COLO829 (cell line): ENCODE measurements around the gene TCEAL8.
"Not testable (repeated sequence)": the region's sequence is repeated elsewhere in the genome, so short reads cannot be mapped to it uniquely, and the experiment has no call there.

ENCODE experiments used
- DNase-seq: peaks from one replicate; pipeline ENCODE4 v3.0.0; 2012; ENCODE audit warnings: low spot score

The TCEAL8 gene, protein sequence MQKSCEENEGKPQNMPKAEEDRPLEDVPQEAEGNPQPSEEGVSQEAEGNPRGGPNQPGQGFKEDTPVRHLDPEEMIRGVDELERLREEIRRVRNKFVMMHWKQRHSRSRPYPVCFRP

DNA sequence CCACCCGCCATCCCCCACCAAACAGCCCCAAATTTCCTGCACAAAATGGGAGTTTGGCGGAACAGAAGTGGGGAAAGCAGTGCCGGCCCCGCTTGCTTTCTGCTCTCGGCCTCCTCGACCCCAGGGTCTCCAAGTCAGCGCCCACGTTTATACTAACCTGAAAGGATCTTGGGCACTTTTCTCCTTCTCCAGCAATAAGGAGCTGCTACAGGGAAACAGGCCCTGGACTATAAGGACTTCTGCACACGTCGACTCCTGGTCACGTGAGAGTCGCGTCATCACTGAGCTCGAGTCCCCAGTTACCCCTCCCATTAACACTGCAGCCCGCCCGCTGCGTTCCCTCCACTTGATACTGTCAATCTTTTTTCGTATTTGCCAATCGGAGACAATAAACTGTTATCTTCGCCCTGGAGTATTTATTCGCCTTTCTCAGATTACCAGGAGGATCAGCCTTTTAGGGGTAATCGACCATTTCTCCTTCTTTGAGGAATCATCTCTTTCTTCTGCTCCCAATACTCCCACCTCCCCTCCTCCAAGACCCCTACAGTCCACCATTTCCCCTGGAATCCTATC is at the start of gene TCEAL8:
Gene TCEAL8 (minus strand): TSS at position 235 of the 573 bp plus-strand sequence. CDS start 1,176 bp downstream, outside the sequence.
- DNase-seq: peak; percentile 79

DNA sequence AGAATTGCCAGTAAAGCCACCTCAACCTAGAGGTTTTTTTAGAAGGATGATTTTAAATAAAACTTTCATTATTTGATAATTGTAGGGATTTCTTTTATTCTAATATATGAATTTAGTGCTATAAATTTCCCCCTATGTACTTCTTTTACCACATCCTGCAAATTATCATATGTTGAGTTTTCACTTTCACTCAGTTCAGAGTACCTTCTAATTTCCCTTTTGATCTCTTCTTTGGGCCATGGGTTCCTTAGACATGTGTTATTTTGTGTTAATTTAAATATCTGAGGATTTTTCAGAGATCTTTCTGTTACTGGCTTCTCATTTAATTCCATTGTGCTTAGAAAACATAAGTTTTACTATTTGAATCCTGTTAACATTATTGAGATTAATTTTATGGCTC is 49.8 kb upstream of the TCEAL8 start:
- no peak for DNase-seq

DNA sequence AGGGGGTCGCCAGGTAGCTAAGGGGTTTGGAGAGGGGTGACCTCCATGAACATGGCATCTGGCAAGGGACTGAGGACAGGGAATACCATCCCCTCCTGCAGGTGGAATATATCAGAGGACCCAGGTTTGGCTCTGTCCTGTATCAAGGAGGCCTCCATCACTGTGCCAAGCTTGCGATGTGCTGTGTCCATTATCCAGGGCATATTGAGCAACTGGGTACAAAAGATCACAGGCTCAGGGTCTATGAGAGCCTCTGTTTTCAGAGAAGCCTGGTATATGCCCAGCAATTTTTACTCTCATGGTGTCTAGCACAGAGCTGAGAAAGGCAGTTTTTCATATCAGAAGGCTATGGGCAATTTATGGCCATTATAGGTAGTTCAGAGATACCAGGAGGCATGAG is 38.2 kb upstream of the TCEAL8 start:
- DNase-seq: no peak

DNA sequence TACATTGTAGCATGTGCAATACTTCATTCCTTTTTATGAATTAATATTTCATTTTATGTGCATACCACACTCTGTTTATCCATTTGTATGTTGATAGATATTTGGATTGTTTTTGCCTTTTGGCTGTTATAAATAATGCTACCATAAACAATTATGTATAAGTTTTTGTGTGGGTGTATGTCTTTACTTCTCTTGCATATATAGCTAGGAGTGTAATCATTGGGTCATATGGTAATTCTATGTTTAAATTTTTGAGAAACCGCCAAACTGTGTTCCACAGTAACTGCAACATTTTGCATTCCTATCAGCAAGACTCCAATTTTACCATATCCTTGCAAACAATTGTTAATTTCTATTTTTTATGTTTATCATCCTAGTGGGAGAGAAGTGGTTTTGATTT is 24.7 kb upstream of the TCEAL8 start:
- DNase-seq: no peak

DNA sequence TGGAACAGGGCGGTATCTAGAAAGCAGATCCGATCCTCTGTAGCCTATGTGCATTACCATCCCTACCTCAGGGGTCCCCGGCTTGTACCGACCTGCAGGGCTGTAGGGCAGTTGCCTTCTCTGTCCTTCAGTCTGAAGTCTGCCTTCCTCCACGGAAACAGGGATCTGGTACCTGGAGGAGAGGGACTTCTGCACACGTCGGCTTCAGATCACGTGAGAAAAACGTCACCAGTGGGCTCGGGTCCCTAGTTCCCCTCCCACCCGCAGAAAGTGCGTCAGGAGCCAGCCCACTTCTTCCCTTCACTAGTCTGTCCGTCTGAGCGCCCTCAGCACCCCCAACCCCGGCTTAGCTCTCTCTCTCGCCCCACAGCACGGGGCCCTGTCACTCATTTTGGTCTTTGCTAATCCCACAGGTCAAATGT is 21.6 kb upstream of the TCEAL8 start, which contains the start of gene TCEAL5:
Gene TCEAL5 (minus strand): TSS at position 170 of the 422 bp plus-strand sequence. CDS start 2,187 bp downstream, outside the sequence.
- no peak for DNase-seq

DNA sequence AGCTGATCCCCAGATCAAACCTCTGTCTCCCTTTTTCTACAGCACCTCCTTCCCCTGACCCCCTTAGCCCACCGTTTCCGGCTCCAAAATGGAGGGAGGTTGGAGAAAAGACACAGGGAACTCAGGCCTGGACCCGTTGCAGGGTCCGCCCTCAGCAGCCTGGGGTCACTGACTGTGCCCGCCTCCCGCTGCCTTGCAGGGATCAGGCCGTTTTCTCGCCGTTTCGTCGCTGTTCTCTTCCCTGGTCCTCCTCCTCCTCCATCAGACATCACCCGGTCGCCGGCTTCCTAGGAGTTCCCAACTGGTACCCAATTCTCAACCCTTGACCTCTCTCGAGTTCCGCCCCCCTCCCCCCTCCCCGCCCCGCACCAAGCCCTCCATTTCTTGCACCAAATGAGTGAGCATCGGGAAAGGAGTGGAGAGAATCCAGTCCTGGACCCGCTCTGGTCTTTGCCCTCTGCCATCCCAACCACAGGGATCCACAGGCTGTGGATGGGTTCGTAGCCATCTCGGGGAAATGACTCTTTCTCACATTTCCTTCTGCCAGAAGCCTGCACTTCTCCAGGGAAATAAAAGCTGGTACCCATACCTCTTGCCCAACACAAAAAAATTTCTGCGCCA is 21.1 kb upstream of the TCEAL8 start:
- no peak for DNase-seq

DNA sequence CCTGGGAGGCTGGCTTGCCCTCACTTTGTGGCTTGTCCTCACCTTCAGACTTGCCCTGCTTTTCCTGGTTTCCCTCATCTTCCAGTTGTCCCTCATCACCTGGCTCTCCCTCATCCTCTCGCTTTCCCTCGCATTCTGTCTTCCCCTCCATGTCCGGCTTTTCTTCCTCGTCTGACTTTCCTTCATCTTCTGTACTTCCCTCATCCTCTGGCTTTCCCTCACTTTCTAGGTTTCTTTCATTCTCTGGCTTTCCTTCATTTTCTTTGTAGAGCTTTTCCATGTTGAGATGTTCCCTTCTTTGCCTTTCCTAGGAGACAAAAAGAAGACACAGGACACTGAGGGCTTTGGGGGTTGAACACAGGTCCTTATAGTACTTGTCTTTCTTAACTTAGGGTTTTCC is 19.3 kb upstream of the TCEAL8 start:
- no peak for DNase-seq

DNA sequence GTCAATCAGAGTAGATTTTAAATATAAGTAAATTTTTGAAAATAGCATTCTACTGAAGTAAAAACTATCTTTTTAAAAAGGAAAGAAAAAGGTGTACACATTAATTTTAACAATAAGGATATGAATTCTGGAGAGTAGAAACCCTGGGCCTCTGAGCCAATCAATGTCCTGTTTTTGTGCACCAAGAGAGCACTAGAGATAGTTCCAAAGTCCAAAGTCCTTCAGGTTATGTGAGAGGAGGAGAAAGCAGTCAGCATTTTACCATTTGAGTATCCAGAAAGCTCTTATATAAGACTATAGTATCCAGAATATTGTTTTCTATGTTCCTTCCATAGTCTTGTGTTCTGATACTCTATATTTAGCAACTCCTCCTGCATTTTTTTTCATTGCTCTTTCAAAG is 3.3 kb upstream of the TCEAL8 start:
- no peak for DNase-seq

DNA sequence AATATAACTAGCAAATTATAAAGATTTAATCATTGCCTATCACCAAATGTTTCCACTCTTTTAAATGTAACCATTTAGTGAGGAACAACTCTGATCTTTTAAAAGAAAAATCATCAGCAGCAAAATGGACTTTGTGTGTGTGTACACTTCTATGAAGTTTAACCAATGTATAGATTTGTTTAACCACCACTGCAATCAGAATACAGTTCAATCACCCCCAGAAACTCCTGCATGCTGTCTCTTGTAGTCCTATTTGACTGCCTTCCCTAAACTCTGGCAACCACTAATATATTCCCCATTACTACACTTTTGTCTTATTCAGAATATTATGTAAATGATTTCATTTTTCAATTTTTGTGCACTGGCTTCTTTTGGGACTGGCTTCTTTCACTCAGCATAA is 1.7 kb upstream of the TCEAL8 start:
- DNase-seq: no peak

DNA sequence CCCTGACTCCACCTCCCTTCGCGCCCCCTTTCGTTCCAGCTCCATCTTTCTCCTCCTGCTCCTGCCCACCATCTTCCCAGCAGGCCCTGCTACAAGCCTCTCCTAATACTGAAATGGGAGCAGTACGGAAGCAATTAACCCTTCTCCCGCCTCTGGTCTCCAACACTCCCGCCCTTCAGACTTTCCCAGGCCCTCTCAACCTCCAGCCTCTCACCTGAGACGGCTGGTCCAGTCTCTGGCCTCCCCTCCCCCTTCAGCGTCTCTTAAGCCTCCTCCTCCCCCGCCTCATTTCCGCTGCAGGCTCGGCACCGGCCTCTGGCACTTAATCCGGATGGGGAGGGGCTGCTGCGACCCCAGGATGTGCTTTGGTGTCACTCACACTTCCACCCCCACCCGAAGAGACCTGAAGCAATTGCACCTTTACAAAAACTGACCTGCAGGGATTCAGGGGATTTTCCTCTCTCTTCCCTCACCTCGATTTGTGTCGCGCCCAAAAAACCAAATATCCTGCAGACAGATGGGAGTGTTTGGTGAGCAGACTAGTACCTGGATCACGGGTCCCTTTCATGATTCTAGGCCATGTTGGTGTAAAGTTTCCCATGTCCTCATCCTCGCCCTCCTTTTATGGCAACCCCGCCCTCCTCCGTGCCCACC is 657 bp downstream of the TCEAL8 start:
- no peak for DNase-seq

DNA sequence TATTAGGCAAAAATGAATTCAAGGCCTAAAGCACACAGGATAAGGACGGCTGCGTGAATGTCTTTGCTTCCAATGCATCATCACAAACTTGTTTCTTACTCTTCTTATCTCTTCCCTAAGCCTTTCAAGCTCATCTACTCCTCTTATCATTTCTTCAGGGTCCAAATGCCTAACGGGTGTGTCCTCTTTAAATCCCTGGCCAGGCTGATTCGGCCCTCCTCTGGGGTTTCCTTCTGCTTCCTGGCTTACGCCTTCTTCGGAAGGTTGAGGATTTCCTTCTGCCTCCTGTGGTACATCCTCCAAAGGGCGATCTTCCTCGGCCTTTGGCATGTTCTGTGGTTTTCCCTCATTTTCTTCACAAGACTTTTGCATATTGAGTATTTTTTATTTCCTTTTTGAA is 1.3 kb downstream of the TCEAL8 start:
- no peak for DNase-seq

DNA sequence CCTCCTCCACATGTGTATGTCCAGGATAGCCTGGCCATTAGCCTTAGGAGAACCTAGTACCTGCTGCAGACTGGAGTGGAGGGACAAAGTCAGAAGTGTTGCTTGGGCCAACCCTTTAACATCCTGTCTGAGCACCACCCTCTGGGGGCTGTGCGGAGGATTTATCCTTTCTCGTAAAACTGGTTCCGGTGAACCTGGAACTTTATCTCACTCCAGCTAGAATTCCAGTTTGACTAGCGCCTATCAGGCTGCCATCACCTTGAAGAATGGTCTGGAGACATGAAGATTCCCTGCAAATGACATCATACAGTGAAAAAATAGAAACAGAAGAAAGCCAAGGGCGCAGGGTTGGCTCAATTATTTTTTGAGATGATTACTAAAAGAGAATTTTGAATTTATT is 4.0 kb downstream of the TCEAL8 start:
- DNase-seq: no peak

DNA sequence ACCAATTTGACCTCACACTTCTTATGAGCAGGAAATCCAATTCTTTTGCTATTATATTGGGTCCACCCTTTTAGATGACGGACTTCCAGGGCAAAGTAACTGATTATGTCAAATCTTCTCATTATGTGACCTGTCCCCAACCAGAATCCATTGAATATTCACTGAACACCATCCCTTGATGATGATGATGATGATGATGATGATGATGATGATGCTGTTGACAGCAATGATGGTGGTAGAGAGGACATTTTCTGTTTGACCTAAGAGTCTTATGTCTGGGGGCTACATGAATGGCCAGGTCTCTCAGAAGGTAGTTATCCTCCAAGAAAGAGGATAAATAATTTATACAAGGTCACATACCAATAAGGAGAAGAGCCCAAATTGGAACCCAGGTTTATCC is 5.2 kb downstream of the TCEAL8 start:
- no peak for DNase-seq

DNA sequence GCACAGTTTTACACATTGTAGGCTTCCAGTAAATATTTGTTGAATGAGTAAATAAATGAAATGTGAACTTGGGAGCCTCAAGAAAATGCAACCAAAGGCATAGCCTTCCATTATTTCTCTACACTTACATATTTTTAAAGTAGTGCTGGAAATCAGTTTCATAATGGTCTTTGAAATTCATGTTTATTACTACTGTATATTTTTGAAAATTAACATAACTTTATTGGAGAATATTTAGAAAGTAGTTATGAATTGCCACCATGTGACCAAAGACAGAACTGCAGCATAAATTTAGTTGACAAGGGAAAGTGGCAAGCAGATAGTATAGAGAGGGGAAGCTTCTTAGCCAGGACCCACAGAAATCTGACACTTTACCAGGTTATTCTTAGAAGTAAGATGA is 6.4 kb downstream of the TCEAL8 start:
- DNase-seq: no peak

DNA sequence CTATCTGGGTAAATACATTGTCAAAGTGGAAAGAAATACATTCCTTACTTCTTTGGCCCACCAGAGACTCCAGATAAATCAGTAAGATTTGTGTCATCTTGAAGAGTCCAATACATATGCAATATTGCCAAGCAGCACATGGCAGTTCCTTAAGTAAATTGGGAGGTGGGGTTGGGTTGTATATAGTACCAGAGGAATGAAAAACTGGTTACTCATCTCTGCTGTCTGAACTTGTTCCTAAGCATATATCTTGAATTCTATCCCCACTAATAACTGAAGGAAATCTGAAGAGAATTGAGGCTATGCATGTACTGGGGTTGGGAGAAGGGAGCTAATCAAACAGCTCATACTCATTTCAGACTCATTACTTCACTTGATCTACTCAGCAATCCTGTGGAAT is 14.8 kb downstream of the TCEAL8 start:
- DNase-seq: no peak

DNA sequence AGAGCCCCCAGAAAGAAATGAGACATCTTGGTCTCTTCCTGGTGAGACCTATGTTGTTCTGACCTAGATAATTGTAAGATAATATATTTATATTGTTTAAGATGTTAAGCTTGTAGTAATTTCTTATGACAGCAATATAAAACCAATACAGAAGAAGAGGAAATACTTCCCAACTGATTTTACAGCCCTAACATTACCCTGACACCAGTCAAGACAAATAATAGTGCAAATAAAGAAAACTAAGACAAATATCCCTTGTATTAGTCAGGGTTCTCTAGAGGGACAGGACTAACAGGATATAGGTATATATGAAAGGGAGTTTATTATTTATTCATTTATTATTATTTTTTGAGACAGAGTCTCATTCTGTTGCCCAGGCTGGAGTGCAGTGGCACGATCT is 18.7 kb downstream of the TCEAL8 start:
- no peak for DNase-seq

DNA sequence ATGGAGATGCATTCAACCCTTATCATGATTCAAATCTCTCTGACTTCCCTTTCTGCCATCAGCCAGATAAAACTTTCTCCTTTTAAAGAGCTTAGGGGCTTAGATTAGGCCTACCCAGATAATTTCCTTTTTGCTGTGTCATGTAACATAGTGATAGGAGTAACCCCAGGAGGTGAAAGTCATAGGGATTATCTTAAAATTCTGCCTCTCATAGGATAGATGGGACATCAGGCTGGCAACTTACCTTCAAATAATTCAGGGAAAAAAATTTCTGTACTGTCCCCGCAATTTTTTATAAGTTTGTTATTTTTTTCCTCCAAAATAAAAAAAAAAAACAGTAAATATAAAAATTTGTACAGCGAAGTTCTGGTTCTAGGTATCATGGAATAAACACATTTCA is 19.3 kb downstream of the TCEAL8 start:
- DNase-seq: not testable (repeated sequence)

DNA sequence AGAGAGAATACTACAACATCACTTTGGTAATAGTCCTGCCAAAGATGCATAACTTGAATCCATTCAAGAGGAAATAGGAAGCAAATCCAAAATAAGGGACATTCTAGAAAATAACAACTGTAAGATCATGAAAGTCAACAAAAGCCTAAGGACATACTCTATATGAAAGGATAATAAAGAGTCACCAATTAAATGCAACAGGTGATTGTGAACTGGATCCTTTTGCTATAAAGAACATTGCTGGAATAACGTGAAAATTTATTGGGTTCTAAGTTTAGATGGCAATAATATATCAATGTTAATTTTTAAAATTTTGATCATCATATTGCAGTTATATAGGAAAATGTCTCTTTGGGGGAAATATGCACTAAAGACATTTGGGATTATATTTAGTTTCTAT is 20.1 kb downstream of the TCEAL8 start:
- DNase-seq: no peak

DNA sequence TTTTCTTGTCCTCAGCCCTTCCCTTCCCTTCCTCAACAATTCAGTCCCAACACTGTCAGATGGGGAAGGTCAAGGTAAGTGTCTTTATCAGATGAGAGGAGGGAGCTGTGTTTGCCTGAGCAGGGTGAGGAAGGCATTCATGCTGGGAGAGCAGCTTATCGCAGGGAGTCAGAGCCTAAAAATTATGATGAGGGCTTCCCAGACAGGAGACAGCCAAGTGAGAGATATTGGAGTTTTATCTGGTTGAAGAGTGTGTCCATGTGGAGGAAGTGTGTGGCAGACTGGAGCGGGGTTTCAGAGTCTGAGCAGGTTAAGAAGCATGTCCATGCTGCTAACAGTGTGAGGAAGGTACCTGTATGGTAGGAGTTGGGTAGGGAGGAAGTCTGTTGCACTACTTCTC is 21.7 kb downstream of the TCEAL8 start:
- no peak for DNase-seq

DNA sequence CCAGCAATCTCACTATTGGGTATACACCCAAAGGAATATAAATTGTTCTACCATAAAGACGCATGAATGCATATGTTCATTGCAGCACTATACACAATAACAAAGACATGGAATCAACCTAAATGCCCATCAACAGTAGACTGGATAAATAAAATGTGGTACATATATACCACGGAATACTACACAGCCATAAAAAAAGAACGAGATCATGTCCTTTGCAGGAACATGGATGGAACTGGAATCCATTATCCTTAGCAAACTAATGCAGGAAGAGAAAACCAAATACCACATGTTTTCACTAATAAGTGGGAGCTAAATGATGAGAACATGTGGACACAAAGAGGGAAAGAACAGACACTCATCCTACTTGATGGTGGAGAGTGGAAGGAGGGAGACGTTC is 29.0 kb downstream of the TCEAL8 start:
- DNase-seq: not testable (repeated sequence)

DNA sequence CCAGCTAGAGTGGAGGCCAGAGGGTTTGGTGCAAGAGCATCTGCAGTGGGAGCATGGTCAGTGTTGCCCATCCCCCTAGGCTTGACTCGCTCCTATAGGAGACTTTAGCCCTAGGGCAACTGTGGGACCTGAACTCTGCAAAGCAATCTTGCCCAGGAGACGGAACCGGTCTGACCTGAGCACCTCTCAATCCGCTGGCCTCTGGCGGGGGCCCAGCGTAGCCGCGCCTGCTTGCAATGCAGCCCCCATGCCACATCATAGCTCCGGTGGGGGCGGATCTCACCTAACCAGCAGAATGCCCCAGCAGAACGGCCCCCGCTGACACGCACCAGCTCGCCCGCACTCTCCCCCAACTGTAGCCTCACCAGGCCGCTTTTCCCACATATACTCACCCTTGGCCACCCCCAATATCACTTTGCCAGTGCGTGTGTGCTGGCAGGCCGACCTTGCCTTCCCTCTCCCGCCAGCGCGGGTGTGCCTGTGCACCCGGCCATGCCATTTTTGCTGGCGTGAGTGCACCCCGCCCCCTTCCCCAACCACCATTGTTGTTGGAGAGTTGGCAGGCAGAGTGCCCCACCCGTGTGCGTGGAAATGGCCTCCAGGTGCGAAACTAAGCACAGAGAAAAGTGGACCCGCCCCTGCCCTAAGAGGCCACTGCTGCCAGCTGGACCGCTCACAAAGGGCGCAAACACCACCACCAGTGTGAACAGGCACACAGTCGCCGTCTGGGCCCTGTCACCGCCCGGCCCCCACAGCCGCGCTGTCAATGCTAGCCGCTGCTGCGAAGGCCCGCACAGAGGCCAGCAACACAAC is 34.2 kb downstream of the TCEAL8 start:
- no peak for DNase-seq

DNA sequence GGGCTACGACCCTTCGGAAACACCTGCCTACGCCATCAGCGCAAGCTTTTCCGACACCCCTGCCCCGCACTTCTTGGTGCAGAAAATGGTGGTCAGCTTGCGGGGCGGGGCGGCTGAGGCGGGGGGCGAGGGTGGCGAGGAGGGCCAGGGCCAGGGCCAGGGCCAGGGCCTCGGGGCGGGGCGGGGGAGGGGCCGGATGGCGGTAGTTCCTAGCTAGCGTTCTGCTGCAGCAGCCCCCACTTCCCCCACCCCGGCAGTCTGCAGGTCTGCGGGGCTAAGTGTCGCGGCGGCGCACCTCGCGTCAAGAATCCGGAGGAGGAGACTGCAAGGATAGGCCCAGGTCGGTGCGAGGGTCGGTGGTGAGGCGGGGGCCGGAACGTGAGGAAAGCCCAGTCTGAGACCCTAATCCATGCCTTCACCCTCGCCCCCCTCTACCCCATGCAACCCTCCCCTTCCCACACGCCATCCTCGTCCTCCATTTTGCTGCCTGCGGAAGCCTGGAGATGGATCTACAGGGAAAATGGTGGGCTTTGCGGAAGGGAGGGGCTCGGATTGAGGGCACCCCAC is 39.4 kb downstream of the TCEAL8 start:
- no peak for DNase-seq
